ENCODE measurements around the gene PRKN.

- TF ChIP-seq, protein P1, sequence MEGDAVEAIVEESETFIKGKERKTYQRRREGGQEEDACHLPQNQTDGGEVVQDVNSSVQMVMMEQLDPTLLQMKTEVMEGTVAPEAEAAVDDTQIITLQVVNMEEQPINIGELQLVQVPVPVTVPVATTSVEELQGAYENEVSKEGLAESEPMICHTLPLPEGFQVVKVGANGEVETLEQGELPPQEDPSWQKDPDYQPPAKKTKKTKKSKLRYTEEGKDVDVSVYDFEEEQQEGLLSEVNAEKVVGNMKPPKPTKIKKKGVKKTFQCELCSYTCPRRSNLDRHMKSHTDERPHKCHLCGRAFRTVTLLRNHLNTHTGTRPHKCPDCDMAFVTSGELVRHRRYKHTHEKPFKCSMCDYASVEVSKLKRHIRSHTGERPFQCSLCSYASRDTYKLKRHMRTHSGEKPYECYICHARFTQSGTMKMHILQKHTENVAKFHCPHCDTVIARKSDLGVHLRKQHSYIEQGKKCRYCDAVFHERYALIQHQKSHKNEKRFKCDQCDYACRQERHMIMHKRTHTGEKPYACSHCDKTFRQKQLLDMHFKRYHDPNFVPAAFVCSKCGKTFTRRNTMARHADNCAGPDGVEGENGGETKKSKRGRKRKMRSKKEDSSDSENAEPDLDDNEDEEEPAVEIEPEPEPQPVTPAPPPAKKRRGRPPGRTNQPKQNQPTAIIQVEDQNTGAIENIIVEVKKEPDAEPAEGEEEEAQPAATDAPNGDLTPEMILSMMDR (IDR thresholded peaks at IDR 0.05; ENCODE audit: poor library complexity, severe bottlenecking): no peak
- no peak for TF ChIP-seq EP300 (conservative IDR thresholded peaks at IDR 0.05; ENCODE audit: poor library complexity, severe bottlenecking)
- TF ChIP-seq POLR2AphosphoS5 (IDR thresholded peaks at IDR 0.05): no peak
- no peak for TF ChIP-seq EZH2 (IDR thresholded peaks at IDR 0.05; ENCODE audit: borderline replicate concordance, insufficient read depth, low read length, poor library complexity, severe bottlenecking)
- TF ChIP-seq TAF1 (IDR thresholded peaks at IDR 0.05; ENCODE audit: low read depth): no peak
- no peak for TF ChIP-seq RAD21 (conservative IDR thresholded peaks at IDR 0.05)
- TF ChIP-seq MXI1 (conservative IDR thresholded peaks at IDR 0.05; ENCODE audit: poor library complexity, severe bottlenecking): no peak
- TF ChIP-seq, protein P2, sequence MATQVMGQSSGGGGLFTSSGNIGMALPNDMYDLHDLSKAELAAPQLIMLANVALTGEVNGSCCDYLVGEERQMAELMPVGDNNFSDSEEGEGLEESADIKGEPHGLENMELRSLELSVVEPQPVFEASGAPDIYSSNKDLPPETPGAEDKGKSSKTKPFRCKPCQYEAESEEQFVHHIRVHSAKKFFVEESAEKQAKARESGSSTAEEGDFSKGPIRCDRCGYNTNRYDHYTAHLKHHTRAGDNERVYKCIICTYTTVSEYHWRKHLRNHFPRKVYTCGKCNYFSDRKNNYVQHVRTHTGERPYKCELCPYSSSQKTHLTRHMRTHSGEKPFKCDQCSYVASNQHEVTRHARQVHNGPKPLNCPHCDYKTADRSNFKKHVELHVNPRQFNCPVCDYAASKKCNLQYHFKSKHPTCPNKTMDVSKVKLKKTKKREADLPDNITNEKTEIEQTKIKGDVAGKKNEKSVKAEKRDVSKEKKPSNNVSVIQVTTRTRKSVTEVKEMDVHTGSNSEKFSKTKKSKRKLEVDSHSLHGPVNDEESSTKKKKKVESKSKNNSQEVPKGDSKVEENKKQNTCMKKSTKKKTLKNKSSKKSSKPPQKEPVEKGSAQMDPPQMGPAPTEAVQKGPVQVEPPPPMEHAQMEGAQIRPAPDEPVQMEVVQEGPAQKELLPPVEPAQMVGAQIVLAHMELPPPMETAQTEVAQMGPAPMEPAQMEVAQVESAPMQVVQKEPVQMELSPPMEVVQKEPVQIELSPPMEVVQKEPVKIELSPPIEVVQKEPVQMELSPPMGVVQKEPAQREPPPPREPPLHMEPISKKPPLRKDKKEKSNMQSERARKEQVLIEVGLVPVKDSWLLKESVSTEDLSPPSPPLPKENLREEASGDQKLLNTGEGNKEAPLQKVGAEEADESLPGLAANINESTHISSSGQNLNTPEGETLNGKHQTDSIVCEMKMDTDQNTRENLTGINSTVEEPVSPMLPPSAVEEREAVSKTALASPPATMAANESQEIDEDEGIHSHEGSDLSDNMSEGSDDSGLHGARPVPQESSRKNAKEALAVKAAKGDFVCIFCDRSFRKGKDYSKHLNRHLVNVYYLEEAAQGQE (IDR thresholded peaks at IDR 0.05; ENCODE audit: borderline replicate concordance): no peak
- TF ChIP-seq SMC3 (conservative IDR thresholded peaks at IDR 0.05; ENCODE audit: poor library complexity): no peak
These were observed 924.4 kb downstream of the PRKN start for GRCh38 chr6:161803131-161803530.

Data from neural cell (in vitro differentiated cells).